Neutrophil (primary cell): ENCODE data around the gene GALNT12.

Experiments used
- H3K27ac ChIP-seq: fragments of 200-600 bp; sonication (generic); 2 replicates; pipeline ENCODE4 v1.5.1; 2016; ENCODE audit warnings: mild to moderate bottlenecking, moderate library complexity
- H3K27me3 ChIP-seq: fragments of 200-600 bp; sonication (generic); 2 replicates; pipeline ENCODE4 v1.6.0; 2016; ENCODE audit warnings: mild to moderate bottlenecking
- H3K36me3 ChIP-seq: fragments of 200-600 bp; sonication (generic); 2 replicates; pipeline ENCODE4 v1.5.1; 2017
- H3K4me1 ChIP-seq, 2 experiments: fragments of 200-600 bp in 1 of 2; sonication (generic) in 1 of 2; 1 replicate in 1 of 2; 2 replicates in 1 of 2; pipeline versions ENCODE4 v1.5.1 to v1.6.1; 2013 to 2016; ENCODE audit warnings: low read depth in 1 of 2, low read length in 1 of 2, mild to moderate bottlenecking in 1 of 2, moderate library complexity in 1 of 2; ENCODE audit not compliant: control insufficient read depth in 1 of 2, insufficient read depth in 1 of 2
- H3K4me3 ChIP-seq, 2 experiments: fragments of 200-600 bp in 1 of 2; sonication (generic) in 1 of 2; 1 replicate in 1 of 2; 2 replicates in 1 of 2; pipeline ENCODE4 v1.5.1; 2013 to 2016; ENCODE audit warnings: low read depth in 1 of 2, low read length in 1 of 2, mild to moderate bottlenecking in 1 of 2, moderate library complexity in 1 of 2
- H3K9me3 ChIP-seq: fragments of 200-600 bp; sonication (generic); 2 replicates; pipeline ENCODE4 v1.5.1; 2016
- CTCF ChIP-seq: fragments of 200-600 bp; sonication (generic); IDR thresholded peaks from 2 replicates; pipeline ENCODE4 v1.5.1; 2016; ENCODE audit warnings: antibody characterized with exemption

GALNT12 gene

GRCh38 chr9:98869078-98869745 lies 61.7 kb downstream of the GALNT12 start:
- H3K4me3 ChIP-seq = no peak overlapping the region
- H3K36me3 ChIP-seq = no peaks in the 10 kb centered on the region
- TF ChIP-seq CTCF = no peak
- H3K9me3 ChIP-seq = no peaks in the 10 kb centered on the region
- H3K27me3 ChIP-seq = peaks cover 40% of the 10 kb centered on the region
- peaks cover 18 to 24% of the 10 kb centered on the region in 2 experiments for H3K4me1 ChIP-seq
- H3K27ac ChIP-seq = no peak overlapping the region

- TF ChIP-seq CTCF = no peak
- peaks cover 36% of the 10 kb centered on the region for H3K27me3 ChIP-seq
- H3K4me1 ChIP-seq = peaks cover 18 to 24% of the 10 kb centered on the region in 2 experiments
- no peak overlapping the region for H3K27ac ChIP-seq
- H3K36me3 ChIP-seq = no peaks in the 10 kb centered on the region
- no peaks in the 10 kb centered on the region for H3K9me3 ChIP-seq
- no peak overlapping the region for H3K4me3 ChIP-seq
Measured at GRCh38 chr9:98869866-98870265, 62.4 kb downstream of the GALNT12 start.

- no peak overlapping the region for H3K27ac ChIP-seq
- H3K27me3 ChIP-seq = peaks cover 39% of the 10 kb centered on the region
- no peaks in the 10 kb centered on the region for H3K36me3 ChIP-seq
- H3K4me3 ChIP-seq = no peak overlapping the region
- no peaks in the 10 kb centered on the region for H3K9me3 ChIP-seq
- H3K4me1 ChIP-seq = peaks cover 18 to 24% of the 10 kb centered on the region in 2 experiments
- no peak for TF ChIP-seq CTCF
Measured at GRCh38 chr9:98870782-98871557, 63.5 kb downstream of the GALNT12 start.

GRCh38 chr9:98871558-98872065 lies 64.1 kb downstream of the GALNT12 start:
- Histone ChIP-seq H3K4me1 (peaks cover 17 to 23% of the 10 kb centered on the region in 2 experiments), H3K27me3 (peaks cover 43% of the 10 kb centered on the region), H3K36me3 (no peaks in the 10 kb centered on the region), H3K9me3 (no peaks in the 10 kb centered on the region), H3K4me3 (no peak overlapping the region), H3K27ac (no peak overlapping the region)
- TF ChIP-seq CTCF = no peak

- Histone ChIP-seq H3K4me3 (no peak overlapping the region), H3K27ac (no peak overlapping the region), H3K4me1 (peaks cover 0 to 5% of the 10 kb centered on the region in 2 experiments), H3K36me3 (no peaks in the 10 kb centered on the region), H3K27me3 (peaks cover 57% of the 10 kb centered on the region), H3K9me3 (no peaks in the 10 kb centered on the region)
- no peak for TF ChIP-seq CTCF
Measured at GRCh38 chr9:98873526-98873925, 66.1 kb downstream of the GALNT12 start.
